Sciatic nerve (tissue), 2 donors: Measurements from ENCODE around the gene C20orf144. TPM values are rescaled to one million over a fixed set of nuclear protein-coding genes. Genes with fewer than 3 reads are reported as not detected.
"Not testable (repeated sequence)": the region's sequence is repeated elsewhere in the genome, so short reads cannot be mapped to it uniquely, and the experiment has no call there.

Source experiments
- ATAC-seq: fragments of 200-7000 bp; cut with Tn5 transposase; one replicate; pipeline ENCODE4 v1.9.1; 2020; ENCODE audit warnings: mild to moderate bottlenecking, moderate library complexity
- DNase-seq: peaks from one replicate; pipeline ENCODE4 v3.0.0-alpha.2; 2020; ENCODE audit warnings: low spot score
- intact Hi-C: fragments of 100-400 bp; cut with DNase I; formaldehyde crosslinking; loops from one replicate; pipeline ENCODE4 v1.14.2; 2022
- total RNA-seq: library from RNA; stranded (reverse); fragmentation: NEBNext Ultra II Directional; extraction: Animal tissue kit (Norgen Biotek cat#: 25700); gene quantifications from one replicate; pipeline ENCODE4 v1.2.1, GENCODE V29; 2021
- donor health status: DM: no; HTN: no; CAD: no.
- donor health status: DM: no; HTN: no; CAD: no.

C20orf144 gene
- total RNA-seq, 1 donor from 2014 or later, result not detected

GRCh38 chr20:33686984-33687366 is 24.8 kb downstream of the C20orf144 start:
- ATAC-seq, result no peak
- no peak for DNase-seq
- intact Hi-C loops, result loop anchor here (10.0 kb wide), 1 partner anchor 48 kb away; the partner anchor contains the start of gene ZNF341

GRCh38 chr20:33687370-33687915 is 25.3 kb downstream of the C20orf144 start:
- no peak for DNase-seq
- no peak for ATAC-seq
- intact Hi-C loops, result loop anchor here (10.0 kb wide), 1 partner anchor 47 kb away; the partner anchor contains the start of gene ZNF341

GRCh38 chr20:33687993-33688937 is 26.1 kb downstream of the C20orf144 start:
- intact Hi-C loops, result loop anchor here (10.0 kb wide), 1 partner anchor 47 kb away; the partner anchor contains the start of gene ZNF341
- ATAC-seq (no peak), DNase-seq (no peak)

DNA sequence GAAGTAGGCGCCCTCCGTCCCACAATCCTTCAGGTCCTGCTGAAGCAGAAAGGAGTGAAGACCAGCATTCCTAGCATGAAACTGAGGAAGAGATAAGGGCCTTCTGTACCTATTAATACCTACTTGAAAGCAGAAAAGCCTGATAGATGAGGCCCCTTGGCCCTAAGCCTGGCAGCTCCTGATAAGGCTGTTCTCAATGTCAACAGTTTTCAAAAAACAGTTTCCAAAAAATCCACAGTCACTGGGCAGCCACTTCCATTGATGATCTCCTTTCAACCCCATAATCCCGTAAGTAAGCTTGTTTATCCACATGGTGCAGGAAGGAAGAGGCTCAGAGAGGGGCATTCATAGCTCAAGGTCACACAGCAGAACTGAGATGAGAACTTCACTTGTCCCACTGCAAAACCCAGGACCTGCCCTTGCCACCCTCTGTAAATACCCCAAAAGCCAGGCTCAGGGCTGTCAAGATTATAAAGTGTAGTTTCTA is 26.9 kb downstream of the C20orf144 start:
- no peak for ATAC-seq
- DNase-seq, result no peak
- intact Hi-C loops, result loop anchor here (10.0 kb wide), 1 partner anchor 46 kb away; the partner anchor contains the start of gene ZNF341

- ATAC-seq (no peak), DNase-seq (no peak)
- intact Hi-C loops, result loop anchor here (10.0 kb wide), 1 partner anchor 45 kb away; the partner anchor contains the start of gene ZNF341
Measured at GRCh38 chr20:33689493-33689892, 27.4 kb downstream of the C20orf144 start.

DNA sequence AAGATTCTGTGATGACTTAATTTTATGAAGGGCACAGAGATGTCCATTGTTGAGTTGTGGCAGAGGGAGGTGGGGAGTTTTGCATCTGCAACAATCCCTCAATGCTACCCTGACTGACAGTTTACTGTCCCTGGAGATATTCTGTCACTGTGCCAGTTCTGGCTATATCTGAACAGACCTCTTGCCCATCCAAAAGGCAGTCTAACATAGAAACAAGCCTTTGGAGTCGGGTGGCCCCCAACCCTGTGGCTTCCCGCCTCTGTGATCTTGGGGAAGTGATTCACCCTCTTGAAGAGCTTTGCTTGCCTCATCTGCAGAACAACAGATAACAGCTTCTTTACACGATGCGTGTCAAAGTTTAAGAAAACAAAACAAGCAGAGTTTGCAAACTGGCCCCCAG is 27.8 kb downstream of the C20orf144 start:
- intact Hi-C loops, result loop anchor here (10.0 kb wide), 1 partner anchor 45 kb away; the partner anchor contains the start of gene ZNF341
- DNase-seq, result no peak
- no peak for ATAC-seq

GRCh38 chr20:33693289-33693688 is 31.2 kb downstream of the C20orf144 start:
- DNase-seq (no peak), ATAC-seq (no peak)

GRCh38 chr20:33693741-33694638 is 31.9 kb downstream of the C20orf144 start:
- intact Hi-C loops, result no loop called here
- DNase-seq, result no peak
- peak; percentile 80 for ATAC-seq

More at GRCh38 chr20:33693289-33693688, 31.2 kb downstream of the C20orf144 start:
- intact Hi-C loops, result no loop called here

- ATAC-seq (no peak), DNase-seq (no peak)
- intact Hi-C loops, result no loop called here
Measured at GRCh38 chr20:33694639-33695012, 32.5 kb downstream of the C20orf144 start.

GRCh38 chr20:33696448-33696847 is 34.3 kb downstream of the C20orf144 start:
- ATAC-seq (no peak), DNase-seq (no peak)

DNA sequence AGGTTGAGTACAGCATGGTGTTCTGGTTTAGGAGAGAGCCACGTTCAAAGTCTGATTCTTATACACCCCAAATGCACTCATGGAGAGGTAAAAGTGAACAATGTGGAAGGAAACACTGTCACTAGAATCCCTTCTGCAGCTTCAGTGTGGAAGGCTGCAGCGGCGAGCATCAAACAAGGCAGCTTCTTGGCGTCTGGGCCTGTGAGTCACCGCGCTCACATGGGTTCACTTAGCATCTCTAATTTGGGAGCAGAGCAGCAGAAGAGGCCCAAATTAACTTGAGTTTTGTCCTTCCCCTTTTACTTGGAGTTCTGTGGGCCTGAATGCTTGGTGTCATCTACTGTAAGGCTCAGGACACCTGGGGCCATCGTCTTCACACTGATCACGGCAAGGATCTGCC is 35.0 kb downstream of the C20orf144 start:
- ATAC-seq (peak; percentile 81), DNase-seq (no peak)
- intact Hi-C loops, result no loop called here

More at GRCh38 chr20:33696448-33696847, 34.3 kb downstream of the C20orf144 start:
- intact Hi-C loops, result no loop called here

GRCh38 chr20:33698966-33699365 is 36.8 kb downstream of the C20orf144 start:
- intact Hi-C loops, DNase-seq, ATAC-seq: not testable (repeated sequence)

DNA sequence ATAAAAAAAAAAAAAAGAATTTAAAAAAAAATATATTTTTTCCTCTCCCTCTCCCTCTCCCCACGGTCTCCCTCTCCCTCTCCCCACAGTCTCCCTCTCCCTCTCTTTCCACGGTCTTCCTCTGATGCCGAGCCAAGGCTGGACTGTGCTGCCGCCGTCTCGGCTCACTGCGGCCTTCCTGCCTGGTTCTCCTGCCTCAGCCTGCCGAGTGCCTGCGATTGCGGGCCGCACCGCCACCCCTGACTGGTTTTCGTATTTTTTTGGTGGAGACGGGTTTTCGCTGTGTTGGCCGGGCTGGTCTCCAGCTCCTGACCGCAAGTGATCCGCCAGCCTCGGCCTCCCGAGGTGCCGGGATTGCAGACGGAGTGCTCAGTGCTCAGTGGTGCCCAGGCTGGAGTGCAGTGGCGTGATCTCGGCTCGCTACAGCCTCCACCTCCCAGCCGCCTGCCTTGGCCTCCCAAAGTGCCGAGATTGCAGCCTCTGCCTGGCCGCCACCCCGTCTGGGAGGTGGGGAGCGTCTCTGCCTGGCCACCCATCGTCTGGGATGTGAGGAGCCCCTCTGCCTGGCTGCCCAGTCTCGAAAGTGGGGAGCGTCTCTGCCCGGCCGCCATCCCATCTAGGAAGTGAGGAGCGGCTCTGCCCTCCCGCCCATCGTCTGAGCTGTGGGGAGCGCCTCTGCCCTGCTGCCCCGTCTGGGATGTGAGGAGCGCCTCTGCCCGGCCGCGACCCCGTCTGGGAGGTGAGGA is 38.7 kb downstream of the C20orf144 start:
- intact Hi-C loops, DNase-seq, ATAC-seq: not testable (repeated sequence)

DNA sequence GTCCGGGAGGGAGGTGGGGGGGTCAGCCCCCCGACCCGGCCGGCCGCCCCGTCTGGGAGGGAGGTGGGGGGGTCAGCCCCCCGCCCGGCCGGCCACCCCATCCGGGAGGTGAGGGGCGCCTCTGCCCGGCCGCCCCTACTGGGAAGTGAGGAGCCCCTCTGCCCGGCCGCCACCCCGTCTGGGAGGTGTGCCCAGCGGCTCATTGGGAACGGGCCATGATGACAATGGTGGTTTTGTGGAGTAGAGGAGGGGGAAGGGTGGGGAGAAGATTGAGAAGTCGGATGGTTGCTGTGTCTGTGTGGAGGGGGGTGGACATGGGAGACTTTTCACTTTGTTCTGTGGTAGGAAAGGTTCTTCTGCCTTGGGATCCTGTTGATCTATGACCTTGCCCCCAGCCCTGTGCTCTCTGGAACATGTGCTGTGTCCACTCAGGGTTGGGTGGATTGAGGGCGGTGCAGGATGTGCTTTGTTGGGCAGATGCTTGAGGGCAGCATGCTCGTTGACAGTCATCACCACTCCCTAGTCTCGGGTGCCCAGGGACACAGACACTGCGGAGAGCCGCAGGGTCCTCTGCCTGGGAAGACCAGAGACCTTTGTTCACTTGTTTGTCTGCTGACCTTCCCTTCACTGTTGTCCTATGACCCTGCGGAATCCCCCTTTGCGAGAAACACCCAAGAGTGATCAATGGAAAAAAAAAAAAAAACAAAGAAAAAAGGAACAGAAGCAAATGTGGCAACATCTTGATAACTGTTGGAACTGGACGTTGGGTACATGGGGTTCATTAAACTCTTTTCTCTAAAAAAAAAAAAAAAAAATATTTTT is 39.7 kb downstream of the C20orf144 start:
- ATAC-seq (no peak), DNase-seq (no peak)
- intact Hi-C loops, result no loop called here

DNA sequence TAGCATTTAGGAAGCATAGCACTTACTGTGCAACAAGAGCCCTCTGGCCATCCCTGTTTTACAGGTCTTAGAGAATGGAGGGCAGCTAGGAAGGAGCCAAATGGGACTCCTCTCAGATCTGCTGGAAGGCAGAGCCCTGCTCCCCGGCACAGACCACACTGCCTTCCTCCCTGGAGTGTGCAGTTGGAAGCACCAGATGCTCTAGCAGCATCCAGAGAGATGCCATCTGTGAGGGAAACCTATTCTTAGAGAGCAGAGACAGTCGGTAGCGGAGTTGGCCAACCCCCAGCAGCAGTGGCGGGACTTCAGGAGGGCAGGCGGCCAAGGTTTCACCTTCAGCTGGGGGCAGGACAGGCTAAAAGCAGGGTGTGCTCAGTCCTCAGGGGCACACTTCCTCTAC is 40.7 kb downstream of the C20orf144 start:
- intact Hi-C loops, result no loop called here
- ATAC-seq (no peak), DNase-seq (no peak)

GRCh38 chr20:33703498-33704137 is 41.5 kb downstream of the C20orf144 start:
- ATAC-seq (no peak), DNase-seq (no peak)
- intact Hi-C loops, result no loop called here
